GM20431 (cell line): ENCODE measurements around the gene ZNF654.
"Not testable (repeated sequence)": the region's sequence is repeated elsewhere in the genome, so short reads cannot be mapped to it uniquely, and the experiment has no call there.

Source experiments
- in situ Hi-C: fragments of 300-500 bp; cut with MseI, MboI; formaldehyde crosslinking; loops from one replicate; pipeline ENCODE4 v1.15.0; 2020; ENCODE audit warnings: low sequenced_read_pairs; ENCODE audit not compliant: unreplicated experiment

ZNF654 gene

DNA sequence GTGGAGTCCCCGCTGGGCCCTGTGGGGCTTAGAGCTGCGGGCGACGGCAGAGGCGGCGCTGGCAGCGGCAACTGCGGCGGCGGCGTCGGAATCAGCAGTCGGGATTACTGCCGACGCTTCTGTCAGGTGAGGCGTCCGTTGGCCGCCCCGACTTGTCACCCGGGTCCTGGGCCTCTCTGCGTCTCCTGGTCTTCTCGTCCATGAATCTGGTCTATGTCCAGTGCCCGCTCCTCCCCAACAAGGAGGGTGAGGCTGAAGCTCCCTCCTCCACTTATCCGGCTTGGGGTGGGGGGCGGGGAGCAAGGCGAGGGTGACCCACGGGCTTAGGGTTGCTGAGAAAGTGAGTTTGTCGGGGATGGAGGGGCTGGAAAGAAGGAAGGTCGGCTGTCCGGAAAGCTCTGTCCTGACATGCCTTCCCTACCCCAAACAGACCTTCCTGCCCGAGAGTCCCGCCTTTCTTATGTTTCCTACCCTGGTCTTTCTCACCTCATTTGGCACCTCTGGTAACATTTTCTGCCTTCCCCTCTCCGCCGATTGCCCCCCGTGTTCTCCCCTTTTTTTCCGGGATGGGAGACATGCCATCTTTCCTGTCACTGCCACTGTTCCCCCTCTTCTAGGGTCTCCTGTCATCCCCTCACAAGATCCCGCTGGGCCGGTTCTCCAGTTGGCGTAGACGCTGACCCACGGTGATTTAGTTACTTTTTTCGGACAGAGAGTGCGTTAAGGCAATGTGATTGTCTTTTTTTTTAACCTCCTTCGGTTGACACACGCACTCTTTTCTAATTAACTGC lies 520 bp downstream of the ZNF654 start:
- in situ Hi-C loops: no loop called here

DNA sequence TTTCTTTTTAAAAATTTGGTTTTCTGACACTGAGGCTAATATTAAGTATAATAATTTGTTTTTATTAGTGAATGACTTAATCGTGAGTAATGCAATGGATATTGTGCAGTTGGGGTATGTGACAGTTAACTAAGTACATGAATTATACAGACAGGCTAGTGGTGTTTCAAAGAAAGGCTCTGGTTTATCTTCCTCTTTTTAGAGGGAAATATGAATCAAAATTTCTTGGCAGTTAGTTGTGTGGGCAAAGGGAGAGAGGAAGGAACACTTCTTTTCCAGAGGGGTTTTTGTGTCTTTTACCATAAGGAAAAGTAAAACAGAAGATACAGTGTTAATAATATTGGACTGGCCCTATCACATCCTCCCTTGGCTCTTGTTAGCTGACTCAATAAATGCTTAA lies 2.7 kb downstream of the ZNF654 start:
- in situ Hi-C loops: no loop called here

DNA sequence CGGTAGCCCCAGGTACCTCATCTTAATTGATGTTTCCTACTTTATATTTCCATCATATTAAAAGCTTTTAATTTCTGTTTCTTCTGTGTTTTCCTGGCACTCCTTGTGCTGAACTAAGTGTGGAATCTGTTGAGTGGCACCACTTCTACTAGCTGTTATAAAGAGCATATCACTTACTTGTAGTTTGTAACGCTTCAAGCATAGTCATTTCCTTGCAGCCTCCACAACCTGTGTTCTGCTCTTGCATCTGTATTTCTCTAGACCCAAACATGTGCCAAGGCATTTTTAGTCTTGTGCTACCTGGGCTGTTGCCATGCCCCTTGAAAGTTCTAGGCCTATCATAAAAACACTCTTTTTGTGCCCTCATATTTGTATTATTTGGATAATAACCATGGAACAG lies 16.0 kb downstream of the ZNF654 start:
- in situ Hi-C loops: no loop called here

DNA sequence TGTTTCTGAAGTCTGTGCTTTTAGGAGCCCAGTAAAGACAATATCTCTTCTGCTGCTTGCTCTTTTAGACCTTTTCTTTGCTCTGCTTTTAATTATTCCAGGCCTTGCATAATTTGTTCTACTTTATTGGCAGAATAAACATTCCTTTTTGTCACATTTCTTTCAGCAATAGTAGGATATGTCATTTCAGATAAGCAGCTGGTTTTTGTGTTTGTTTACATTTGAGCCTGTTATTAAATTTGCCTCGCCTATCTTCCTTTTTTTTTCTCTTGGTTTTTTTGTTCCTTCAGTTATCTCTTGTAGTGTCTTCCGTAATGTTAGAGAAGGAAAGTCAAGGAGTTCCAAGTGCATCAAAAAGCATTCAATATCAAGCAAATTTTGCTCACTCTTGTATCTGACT lies 16.4 kb downstream of the ZNF654 start:
- in situ Hi-C loops: no loop called here

DNA sequence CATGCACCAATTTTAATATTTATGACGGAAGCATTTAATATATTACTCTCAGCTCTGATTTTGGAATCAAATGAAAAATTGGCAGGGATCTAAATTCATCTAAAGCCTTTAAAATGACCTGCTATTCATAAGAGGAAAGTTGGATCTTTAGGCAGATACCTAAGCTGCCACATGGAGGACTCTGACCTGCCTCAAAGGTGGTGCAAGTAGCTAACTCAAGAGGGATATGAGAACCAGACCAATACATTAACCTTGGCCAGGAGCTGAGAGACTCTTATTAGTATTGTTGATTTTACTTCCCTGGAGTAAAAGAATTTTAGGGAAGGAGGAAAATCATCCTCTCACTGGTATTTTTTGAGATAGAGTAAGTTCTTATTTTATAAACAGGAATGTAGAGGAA lies 17.7 kb downstream of the ZNF654 start:
- in situ Hi-C loops: no loop called here

DNA sequence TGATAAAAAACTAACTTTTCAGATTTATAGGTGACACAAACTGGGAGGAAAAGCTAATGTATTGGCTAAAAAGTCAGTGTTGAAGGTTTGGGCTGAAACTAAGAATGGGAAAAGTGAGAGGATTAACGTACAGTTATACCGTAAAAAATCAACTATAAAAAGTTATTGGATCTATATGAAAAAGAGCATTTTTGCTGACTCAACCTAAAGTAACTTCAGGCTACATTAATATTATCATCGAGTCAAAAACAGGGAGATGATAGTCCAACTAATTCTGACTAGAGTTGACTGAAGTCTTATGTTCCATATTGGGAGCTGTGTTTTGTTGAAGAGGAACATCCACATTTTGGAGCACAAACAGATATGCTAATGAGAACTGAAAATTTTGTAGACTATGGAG lies 19.9 kb downstream of the ZNF654 start:
- in situ Hi-C loops: no loop called here

DNA sequence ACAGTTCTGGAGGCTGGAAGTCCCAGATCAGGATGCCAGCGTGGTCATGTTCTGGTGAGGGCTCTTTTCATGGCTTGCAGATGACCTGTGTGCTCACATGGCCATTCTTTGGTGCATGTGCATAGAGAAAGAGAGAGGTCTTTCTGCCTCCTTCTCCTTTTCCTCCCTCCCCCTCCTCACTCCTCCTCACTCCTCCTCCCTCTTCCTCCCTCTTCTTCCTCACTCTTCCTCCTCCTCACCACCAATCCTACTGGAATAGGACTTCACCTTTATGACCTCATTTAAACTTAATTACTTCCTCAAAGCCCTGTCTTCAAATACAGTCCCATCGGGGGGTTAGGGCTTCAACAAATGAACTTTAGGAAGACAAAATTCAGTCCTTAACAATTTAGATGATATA lies 23.8 kb downstream of the ZNF654 start:
- in situ Hi-C loops: no loop called here

DNA sequence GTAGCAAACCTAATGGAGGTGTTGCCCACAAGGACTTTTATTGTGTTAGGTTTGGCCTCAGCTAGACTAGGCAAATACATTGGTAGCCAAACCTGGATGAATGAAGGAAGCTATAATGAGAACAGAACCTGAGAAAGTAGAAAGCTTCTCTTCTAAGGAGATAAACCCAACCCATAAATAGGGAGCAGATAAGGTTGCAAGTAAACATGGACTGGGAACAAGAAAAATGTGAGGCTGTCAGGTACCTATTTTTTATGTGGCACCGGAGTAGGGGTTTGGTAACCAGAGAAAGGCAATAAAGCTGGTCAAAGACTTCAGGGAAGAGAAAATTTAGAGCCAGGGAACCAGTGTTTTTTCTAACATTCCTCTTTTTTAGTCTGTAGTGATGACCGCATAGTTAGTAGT lies 25.0 kb downstream of the ZNF654 start:
- in situ Hi-C loops: no loop called here

DNA sequence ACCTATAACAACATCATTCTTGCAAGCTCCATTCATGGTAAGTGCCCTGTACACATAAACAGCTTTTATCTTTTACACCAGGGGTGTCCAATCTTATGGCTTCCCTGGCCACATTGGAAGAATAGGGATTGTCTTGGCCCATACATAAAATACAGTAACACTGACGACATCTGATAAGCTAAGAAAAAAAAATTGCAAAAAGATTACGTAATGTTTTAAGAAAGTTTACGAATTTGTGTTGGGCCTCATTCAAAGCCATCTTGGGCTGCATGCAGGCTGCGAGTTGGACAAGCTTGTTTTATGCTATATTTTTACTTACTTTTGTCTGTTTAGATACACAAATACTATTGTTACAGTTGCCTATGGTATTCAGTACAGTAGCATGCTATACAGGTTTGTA lies 31.6 kb downstream of the ZNF654 start:
- in situ Hi-C loops: no loop called here

DNA sequence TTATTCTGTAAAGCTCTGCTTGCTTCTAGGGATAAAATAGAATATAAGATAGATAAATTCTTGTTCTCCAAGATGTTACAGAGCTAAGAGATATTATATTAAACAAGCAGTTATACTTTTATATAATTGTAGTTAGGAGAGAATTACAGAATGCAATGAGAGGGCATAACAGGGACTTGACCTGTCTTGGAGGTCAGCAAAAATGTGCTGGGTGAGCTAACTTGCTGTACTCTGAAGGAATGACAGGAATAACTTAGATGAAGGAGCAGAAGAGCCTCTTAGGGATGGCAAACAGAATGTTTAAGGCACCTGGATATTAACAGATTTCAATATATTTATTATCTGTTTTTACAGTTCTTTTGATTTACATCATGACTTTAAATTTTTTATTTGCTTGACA lies 33.2 kb downstream of the ZNF654 start:
- in situ Hi-C loops: no loop called here

DNA sequence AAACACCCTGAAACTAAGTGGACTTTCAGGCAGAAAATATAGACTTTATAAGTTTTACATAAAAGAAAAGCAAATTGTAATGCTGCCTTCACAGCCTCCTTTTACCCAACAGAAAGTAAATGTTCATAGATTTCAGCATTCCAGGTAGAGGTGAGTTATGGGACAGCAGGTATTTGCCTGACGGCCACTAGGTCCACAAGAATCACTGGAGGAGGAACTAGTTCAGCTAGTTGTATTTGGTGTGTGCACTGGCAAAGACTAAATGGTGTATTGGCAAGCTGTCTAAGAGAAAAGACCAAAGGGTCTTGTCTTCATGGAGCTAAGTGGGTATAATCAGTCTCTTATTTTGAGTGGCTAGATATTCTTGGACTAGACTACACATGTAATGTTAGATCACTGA lies 34.2 kb downstream of the ZNF654 start:
- in situ Hi-C loops: no loop called here

DNA sequence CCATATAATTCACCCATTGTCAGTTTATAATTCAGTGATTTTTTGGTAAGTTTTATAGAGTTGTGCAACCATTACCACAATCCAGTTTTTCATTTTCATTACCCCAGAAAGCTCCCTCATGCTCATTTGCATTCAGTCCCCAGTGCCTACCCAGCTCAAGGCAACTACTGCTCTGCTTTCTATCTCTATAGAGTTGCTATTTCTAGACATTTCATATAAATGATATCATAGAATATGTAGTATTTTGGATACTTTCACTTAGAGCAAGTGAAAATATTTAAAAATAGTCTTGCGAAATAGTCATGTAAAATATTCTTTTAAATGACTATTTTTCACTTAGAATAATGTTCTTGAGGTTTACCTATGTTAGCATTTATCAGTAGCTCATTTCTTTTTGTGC lies 42.1 kb downstream of the ZNF654 start:
- in situ Hi-C loops: no loop called here

DNA sequence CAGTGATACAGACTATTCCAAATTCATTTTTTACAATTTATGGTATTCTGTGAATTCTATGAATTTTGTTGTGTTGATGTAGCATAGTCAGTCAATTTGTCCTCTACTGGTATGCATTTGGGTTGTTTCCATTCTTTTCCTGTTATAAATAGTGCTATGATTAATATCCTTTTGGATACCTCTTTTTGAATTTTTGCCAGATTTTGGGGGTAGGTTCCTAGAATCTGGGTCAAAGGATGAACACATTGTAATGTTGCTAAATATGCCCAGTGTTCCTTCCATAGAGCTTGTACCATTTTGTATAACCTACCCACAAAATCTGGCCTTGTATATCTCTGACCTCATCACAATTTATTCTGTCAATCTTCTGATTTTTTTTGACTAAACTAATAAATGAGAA lies 46.3 kb downstream of the ZNF654 start:
- in situ Hi-C loops: no loop called here

DNA sequence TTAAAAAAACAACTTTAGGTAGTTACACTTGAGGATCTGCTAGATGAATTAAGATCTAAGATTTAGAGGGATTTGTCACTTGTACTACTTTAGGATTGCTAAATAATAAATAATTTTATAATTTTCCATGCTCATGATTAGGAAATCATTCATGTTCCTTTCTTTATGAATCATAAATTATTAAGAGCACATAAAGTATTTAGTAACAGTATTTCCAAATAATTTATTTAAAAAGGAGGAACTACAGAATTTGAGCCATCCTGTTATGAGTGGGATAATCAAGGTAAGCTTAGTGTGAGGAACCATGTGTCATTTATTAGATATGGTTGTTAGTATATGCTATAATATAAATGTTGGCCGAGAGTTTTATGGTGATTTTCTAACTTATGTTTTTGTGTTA lies 53.2 kb downstream of the ZNF654 start:
- in situ Hi-C loops: no loop called here

DNA sequence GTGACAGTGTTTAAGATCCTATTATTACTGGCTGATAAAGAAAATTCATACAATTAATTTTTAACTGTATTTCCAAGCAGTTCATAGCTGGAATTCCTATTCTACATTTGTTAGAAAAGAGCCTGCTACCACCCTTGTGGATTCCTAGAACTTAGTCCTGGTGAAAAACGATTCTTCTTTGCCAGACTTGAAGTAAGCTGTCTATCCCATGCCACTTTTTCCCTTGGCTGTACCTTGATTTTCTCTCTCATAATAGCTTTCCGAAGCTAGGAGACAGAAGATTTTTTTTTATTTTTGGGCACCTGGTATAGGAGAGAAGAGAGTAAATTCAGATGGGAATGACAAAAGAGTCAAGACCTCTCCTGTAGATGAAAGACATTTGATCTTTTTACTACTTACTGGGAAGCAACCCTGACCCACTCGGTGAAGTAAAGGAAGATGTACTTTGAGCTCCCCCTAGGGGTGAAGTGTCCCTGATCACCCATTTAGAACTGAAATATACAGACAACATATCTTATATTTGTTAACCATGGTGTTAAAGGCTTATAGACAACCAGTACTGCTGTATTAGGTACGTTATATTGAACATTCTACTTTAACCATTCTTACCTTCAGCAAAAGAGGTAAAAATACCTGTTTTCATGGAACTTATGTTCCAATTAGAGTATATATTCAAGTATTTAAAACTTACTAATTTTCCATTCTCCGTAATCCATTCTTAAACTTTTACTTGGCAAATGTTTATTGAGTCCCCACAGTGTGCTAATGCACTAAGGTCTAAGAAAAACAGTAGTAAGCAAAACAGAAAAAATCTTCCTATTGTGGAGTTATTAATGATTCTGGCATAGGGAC lies 54.5 kb downstream of the ZNF654 start:
- in situ Hi-C loops: no loop called here

DNA sequence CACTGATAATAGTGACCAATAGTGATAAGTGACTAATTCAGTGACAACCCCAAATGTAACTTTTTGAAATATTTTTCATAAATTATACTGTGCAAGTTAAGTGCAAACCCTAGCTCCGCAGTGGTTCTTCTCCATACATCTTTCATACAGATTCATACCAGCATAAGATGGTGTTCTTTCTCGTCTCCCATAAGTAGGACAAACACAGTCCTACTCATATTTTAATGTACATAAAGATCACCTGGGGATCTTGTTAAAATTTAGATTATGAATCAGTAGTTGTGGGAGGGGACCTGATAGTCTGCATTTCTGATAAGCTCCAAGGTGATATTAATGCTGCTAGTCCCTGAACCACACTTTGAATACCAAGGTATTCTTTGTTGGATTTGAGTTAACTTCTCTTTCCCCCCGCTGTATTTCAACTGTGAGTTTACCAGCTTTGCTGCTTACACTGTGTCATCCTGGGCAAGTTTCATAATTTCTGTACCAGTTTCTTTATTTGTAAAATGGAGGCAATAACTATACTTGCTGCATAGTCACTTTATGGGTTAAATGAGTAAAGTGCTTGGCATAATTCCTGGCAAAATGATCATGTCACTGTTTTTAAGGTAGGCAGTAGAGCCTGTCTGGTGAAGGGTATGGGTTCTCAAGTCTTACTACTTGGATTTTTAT lies 56.0 kb downstream of the ZNF654 start:
- in situ Hi-C loops: no loop called here

DNA sequence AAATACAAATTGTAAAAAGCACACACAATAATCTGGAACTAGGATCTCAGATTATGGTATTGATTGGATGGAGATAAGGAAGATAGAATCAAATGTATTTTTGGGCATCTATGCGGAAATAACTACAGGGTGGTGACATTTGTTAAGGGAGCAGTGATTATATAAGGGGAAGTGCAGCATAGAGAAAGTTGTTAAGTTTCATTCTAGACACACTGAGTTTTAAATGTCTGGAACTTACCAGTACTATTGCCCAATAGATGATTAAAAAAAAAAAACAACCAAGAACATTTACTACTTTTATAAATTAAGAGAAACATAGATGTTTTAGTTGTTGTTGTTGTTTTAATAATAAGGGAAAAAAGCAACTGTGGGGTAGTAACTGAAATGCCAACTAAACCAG lies 58.6 kb downstream of the ZNF654 start:
- in situ Hi-C loops: no loop called here

DNA sequence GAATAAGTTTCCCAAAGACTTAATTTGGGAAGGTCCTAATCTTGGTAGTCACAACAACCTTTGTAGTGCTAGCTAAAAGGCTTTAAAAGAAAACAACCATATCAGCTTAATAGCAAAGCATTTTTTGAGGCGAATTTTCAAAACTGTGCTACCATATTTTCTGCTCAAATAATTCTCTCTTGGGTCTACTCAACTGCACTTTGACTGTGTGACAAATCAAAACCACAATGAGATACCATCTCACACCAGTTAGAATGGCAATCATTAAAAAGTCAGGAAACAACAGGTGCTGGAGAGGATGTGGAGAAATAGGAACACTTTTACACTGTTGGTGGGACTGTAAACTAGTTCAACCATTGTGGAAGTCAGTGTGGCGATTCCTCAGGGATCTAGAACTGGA lies 59.5 kb downstream of the ZNF654 start:
- in situ Hi-C loops: not testable (repeated sequence)

DNA sequence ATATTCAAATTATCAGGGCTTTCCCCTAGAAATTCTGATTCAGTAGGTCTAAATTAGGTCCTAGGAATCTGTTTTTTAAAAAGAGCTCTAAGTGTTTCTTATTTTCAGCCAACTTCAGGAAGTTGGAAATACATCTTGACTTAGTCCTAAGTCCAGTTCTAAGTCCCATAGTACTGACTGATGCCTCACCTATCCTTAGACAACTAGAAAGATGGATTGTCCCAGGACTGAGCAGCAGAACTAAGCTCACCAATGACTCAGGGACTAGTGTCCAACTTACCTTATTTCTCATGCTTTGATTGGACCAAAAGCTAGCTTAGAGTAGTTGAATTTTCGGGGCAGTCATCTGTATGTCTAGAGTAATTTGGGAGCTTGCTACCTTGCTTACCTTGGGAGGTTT lies 64.5 kb downstream of the ZNF654 start:
- in situ Hi-C loops: no loop called here

DNA sequence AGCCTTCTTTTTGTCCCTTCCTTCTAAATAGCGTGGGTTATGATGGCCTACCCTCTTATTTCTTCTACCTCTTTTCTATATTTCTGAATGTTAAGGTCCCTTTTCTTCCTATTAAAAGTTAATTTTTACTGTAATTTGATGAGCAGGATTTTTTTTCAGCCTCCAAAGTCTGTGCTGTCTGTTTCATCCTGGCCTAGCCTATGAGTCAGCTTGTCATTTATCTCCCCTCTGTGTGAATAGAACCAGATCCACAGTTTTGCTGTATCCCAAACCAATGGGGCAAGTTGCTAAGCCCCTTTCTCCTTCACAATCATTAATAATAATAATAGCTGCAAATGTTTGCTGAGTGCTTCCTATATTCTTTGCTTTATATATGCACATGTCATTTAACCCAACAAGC lies 72.6 kb downstream of the ZNF654 start:
- in situ Hi-C loops: no loop called here

DNA sequence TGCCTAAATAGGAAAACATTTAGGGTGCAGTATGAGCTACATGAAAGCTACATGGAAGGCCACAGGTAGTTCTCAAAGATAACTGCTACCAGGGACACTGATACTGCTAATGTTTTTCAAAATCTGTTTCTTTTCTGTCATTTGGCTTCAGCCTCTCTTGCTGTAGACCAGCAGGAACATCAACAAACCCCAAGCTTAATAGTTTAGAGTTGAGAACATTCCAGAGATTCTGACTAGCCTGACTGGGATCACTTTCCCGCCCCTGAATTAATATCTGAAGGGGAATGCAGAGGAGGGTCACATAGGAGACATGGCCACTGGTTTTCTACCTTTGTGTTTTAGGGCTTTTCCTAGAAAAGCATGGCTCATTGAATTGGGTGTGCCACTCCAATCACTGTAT lies 73.8 kb downstream of the ZNF654 start:
- in situ Hi-C loops: no loop called here
